PFSK-1 (cell line): ENCODE data around the gene PLCH2.

Source experiments
- REST ChIP-seq, 2 experiments: IDR thresholded peaks; 2 replicates each; pipeline versions ENCODE4 v1.6.1 to v1.8.0; 2011 to 2012; ENCODE audit warnings: low read depth in 2 of 2, low read length in 2 of 2, control low read depth in 1 of 2, inconsistent platforms in 1 of 2, mild to moderate bottlenecking in 1 of 2, moderate library complexity in 1 of 2; ENCODE audit not compliant: insufficient read depth in 1 of 2
- TAF1 ChIP-seq: IDR thresholded peaks from 2 replicates; pipeline ENCODE4 v1.6.1; 2012; ENCODE audit warnings: low read length, control low read depth, borderline replicate concordance; ENCODE audit not compliant: insufficient read depth

GRCh38 chr1:2532485-2533160 is 56.5 kb downstream of the PLCH2 start:
- TF ChIP-seq REST (IDR thresholded peaks at IDR 0.05; ENCODE audit: insufficient read depth in 1 of 2, low read depth in 2 of 2, low read length in 2 of 2) (no peak), TAF1 (no peak)
